AG20443 (cell line): ENCODE results near the gene PUSL1.

Source experiments
- DNase-seq: peaks from one replicate; pipeline ENCODE4 v3.0.0; 2012; ENCODE audit warnings: low spot score, mixed read lengths

The PUSL1 gene

GRCh38 chr1:1340791-1341548, 32.6 kb downstream of the PUSL1 start:
- no peak for DNase-seq

GRCh38 chr1:1341549-1342021, 33.2 kb downstream of the PUSL1 start:
- no peak for DNase-seq

- no peak for DNase-seq
Measured at GRCh38 chr1:1342061-1342562, 33.7 kb downstream of the PUSL1 start.

- no peak for DNase-seq
Measured at GRCh38 chr1:1342584-1343115, 34.3 kb downstream of the PUSL1 start.

- no peak for DNase-seq
Measured at GRCh38 chr1:1343811-1344421, 35.5 kb downstream of the PUSL1 start.

GRCh38 chr1:1344655-1345361, 36.4 kb downstream of the PUSL1 start:
- DNase-seq: peak; percentile 58

- no peak for DNase-seq
Measured at GRCh38 chr1:1345384-1345783, 37.0 kb downstream of the PUSL1 start.

- no peak for DNase-seq
Measured at GRCh38 chr1:1345860-1346500, 37.6 kb downstream of the PUSL1 start.

GRCh38 chr1:1346501-1346890, 38.1 kb downstream of the PUSL1 start:
- no peak for DNase-seq

- no peak for DNase-seq
Measured at GRCh38 chr1:1347026-1347595, 38.7 kb downstream of the PUSL1 start.

GRCh38 chr1:1347663-1348419, 39.4 kb downstream of the PUSL1 start:
- DNase-seq: peak; percentile 43

- no peak for DNase-seq
Measured at GRCh38 chr1:1348420-1349255, 40.2 kb downstream of the PUSL1 start.

GRCh38 chr1:1349256-1350012, 41.0 kb downstream of the PUSL1 start, which contains the start of gene DVL1:
TSS of gene DVL1 (minus strand) at chr1:1349418. CDS start at chr1:1349065, 353 bp downstream.
- peak; percentile 94 for DNase-seq

GRCh38 chr1:1351511-1352427, 43.4 kb downstream of the PUSL1 start:
- peak; percentile 42 for DNase-seq

GRCh38 chr1:1352786-1353388, 44.5 kb downstream of the PUSL1 start:
- no peak for DNase-seq

- DNase-seq: no peak
Measured at GRCh38 chr1:1353389-1354151, 45.2 kb downstream of the PUSL1 start.
